ENCODE measurements around the gene JDP2. TPM values are rescaled to one million over a fixed set of nuclear protein-coding genes. Genes with fewer than 3 reads are reported as not detected.

Gene JDP2
- polyA plus RNA-seq, 1 of the 3 experiments (the other 2 are of a cell fraction): 22.3 TPM

- Histone ChIP-seq H3K4me2 (no peak overlapping the region), H3K27me3 (ENCODE audit: insufficient read depth) (peaks cover 10% of the 10 kb centered on the region; the same call in 1 of the 2 replicates), H3F3A (replicated peaks; ENCODE audit: insufficient read depth) (no peaks in the 10 kb centered on the region), H3K4me3 (ENCODE audit: low read depth in 2 of 2, low read length in 1 of 2) (no peak overlapping the region), H3K9me3 (no peaks in the 10 kb centered on the region), H3K79me2 (ENCODE audit: insufficient read depth) (no peaks in the 10 kb centered on the region), H3K27ac (ENCODE audit: low read depth in 2 of 2, low read length in 1 of 2) (no peak overlapping the region), H3K9me2 (no peaks in the 10 kb centered on the region), H3K9ac (no peak overlapping the region), H2AFZ (ENCODE audit: low read depth) (no peak overlapping the region), H3K36me3 (replicated peaks in 1 of 2; ENCODE audit: control insufficient read depth in 1 of 2, insufficient read depth in 2 of 2, low read length in 1 of 2) (no peaks in the 10 kb centered on the region), H4K20me1 (ENCODE audit: insufficient read depth) (no peaks in the 10 kb centered on the region), H3K4me1 (ENCODE audit: control insufficient read depth in 1 of 2, insufficient read depth in 2 of 2, low read depth in 1 of 2, low read length in 1 of 2) (peaks cover 13 to 14% of the 10 kb centered on the region in 2 experiments; a peak in 3 of 4 replicates)
- 73% methylated on average over 5 of the region's 5 CpGs for WGBS (ENCODE audit: low lambda C conversion rate)
- TF ChIP-seq FOXJ3 (CRISPR knock-in tag; IDR thresholded peaks at IDR 0.05) (no peak), RXRA (IDR thresholded peaks at IDR 0.05; ENCODE audit: borderline replicate concordance, low read depth) (no peak), NFIC (IDR thresholded peaks at IDR 0.05; ENCODE audit: borderline replicate concordance) (no peak), POLR2AphosphoS5 (IDR thresholded peaks at IDR 0.05; ENCODE audit: low read depth, low read length) (no peak), ELF1 (IDR thresholded peaks at IDR 0.05) (no peak), FOXM1 (IDR thresholded peaks at IDR 0.05; ENCODE audit: low read depth) (no peak), YY1 (IDR thresholded peaks at IDR 0.05; ENCODE audit: low read depth) (no peak), CHD2 (IDR thresholded peaks at IDR 0.05; ENCODE audit: low read length, partially characterized antibody) (no peak), USF1 (IDR thresholded peaks at IDR 0.05; ENCODE audit: borderline replicate concordance, low read depth) (no peak), EZH2phosphoT487 (IDR thresholded peaks at IDR 0.05; ENCODE audit: borderline replicate concordance, low read depth) (no peak)
- ChIA-PET POLR2A (no interaction called here), CTCF (interaction anchor here (0.9 kb wide), 1 partner anchor 95 kb away, joined by 3 read pairs; no protein-coding TSS in a partner anchor)
- DNase-seq: no peak
Measured at GRCh38 chr14:75402867-75403413, 24.9 kb upstream of the JDP2 start.

GRCh38 chr14:75404847-75405246 is 23.0 kb upstream of the JDP2 start:
- Histone ChIP-seq H3F3A (replicated peaks; ENCODE audit: insufficient read depth) (no peaks in the 10 kb centered on the region), H3K36me3 (replicated peaks in 1 of 2; ENCODE audit: control insufficient read depth in 1 of 2, insufficient read depth in 2 of 2, low read length in 1 of 2) (no peaks in the 10 kb centered on the region), H2AFZ (ENCODE audit: low read depth) (no peak overlapping the region), H3K9me2 (no peaks in the 10 kb centered on the region), H3K9ac (no peak overlapping the region), H3K79me2 (ENCODE audit: insufficient read depth) (no peaks in the 10 kb centered on the region), H3K4me3 (ENCODE audit: low read depth in 2 of 2, low read length in 1 of 2) (no peak overlapping the region), H4K20me1 (ENCODE audit: insufficient read depth) (no peaks in the 10 kb centered on the region), H3K27ac (ENCODE audit: low read depth in 2 of 2, low read length in 1 of 2) (no peak overlapping the region), H3K4me2 (no peak overlapping the region), H3K4me1 (ENCODE audit: control insufficient read depth in 1 of 2, insufficient read depth in 2 of 2, low read depth in 1 of 2, low read length in 1 of 2) (peaks cover 9 to 12% of the 10 kb centered on the region in 2 experiments; a peak in 3 of 4 replicates), H3K9me3 (no peaks in the 10 kb centered on the region), H3K27me3 (ENCODE audit: insufficient read depth) (peaks cover 10% of the 10 kb centered on the region; the same call in 1 of the 2 replicates)
- ChIA-PET CTCF (no interaction called here), POLR2A (no interaction called here)
- WGBS (ENCODE audit: low lambda C conversion rate): 70% methylated on average over 4 of the region's 4 CpGs
- DNase-seq: no peak
- TF ChIP-seq PBX3 (IDR thresholded peaks at IDR 0.05): no peak
- no peak for TF ChIP-seq ZBTB33 (IDR thresholded peaks at IDR 0.05; ENCODE audit: borderline replicate concordance, low read depth)
- TF ChIP-seq RAD21 (IDR thresholded peaks at IDR 0.05; ENCODE audit: low read length): no peak
- TF ChIP-seq NRF1 (IDR thresholded peaks at IDR 0.05; ENCODE audit: low read depth, low read length): no peak
- no peak for TF ChIP-seq SMC3 (IDR thresholded peaks at IDR 0.05; ENCODE audit: low read depth, low read length)
- no peak for TF ChIP-seq GABPA (IDR thresholded peaks at IDR 0.05; ENCODE audit: low read depth)
- TF ChIP-seq GATA2 (CRISPR knock-in tag; IDR thresholded peaks at IDR 0.05): no peak
- no peak for TF ChIP-seq RCOR1 (IDR thresholded peaks at IDR 0.05; ENCODE audit: low read length)
- TF ChIP-seq USF2 (IDR thresholded peaks at IDR 0.05; ENCODE audit: borderline replicate concordance, low read depth, low read length): no peak
- TF ChIP-seq POLR2AphosphoS5 (IDR thresholded peaks at IDR 0.05; ENCODE audit: low read depth, low read length): no peak
- TF ChIP-seq MXI1 (IDR thresholded peaks at IDR 0.05; ENCODE audit: low read depth, low read length): no peak
- no peak for TF ChIP-seq MAX (IDR thresholded peaks at IDR 0.05; ENCODE audit: low read depth)
- TF ChIP-seq TEAD4 (IDR thresholded peaks at IDR 0.05; ENCODE audit: borderline replicate concordance, insufficient read depth): no peak
- no peak for TF ChIP-seq FOXJ3 (CRISPR knock-in tag; IDR thresholded peaks at IDR 0.05)
- no peak for TF ChIP-seq FOSL2 (IDR thresholded peaks at IDR 0.05; ENCODE audit: borderline replicate concordance, low read depth)
- no peak for TF ChIP-seq EP300 (IDR thresholded peaks at IDR 0.05; ENCODE audit: borderline replicate concordance in 1 of 2, low read depth in 1 of 2, low read length in 1 of 2)
- no peak for TF ChIP-seq YY1 (IDR thresholded peaks at IDR 0.05; ENCODE audit: low read depth)
- no peak for TF ChIP-seq TAF1 (IDR thresholded peaks at IDR 0.05; ENCODE audit: borderline replicate concordance, low read depth, low read length)
- TF ChIP-seq ELF1 (IDR thresholded peaks at IDR 0.05): no peak

Measured in SK-N-SH (cell line).